ENCODE measurements around the gene EML3. TPM values are rescaled to one million over a fixed set of nuclear protein-coding genes. Genes with fewer than 3 reads are reported as not detected.

EML3 gene
- total and polyA plus RNA-seq, 12 donors: 7.7 to 50.4 (median 16.2) TPM

GRCh38 chr11:62603072-62603408, 9.5 kb downstream of the EML3 start:
- no peak for DNase-seq
- peaks cover 17 to 49% (median 41%) of the 10 kb centered on the region in 9 donors for H3K4me1 ChIP-seq
- H3K9me3 ChIP-seq: no peaks in the 10 kb centered on the region
- H3K27me3 ChIP-seq: no peaks in the 10 kb centered on the region
- no peak for TF ChIP-seq CTCF (IDR thresholded peaks at IDR 0.05)
- no peak for ATAC-seq
- H3K36me3 ChIP-seq: peaks cover 0 to 58% (median 9%) of the 10 kb centered on the region in 9 donors
- intact Hi-C loops (cut with DNase I): loop anchor here in 2 of 10 donors (5.0 to 10.0 kb wide), 2 partner anchors 64 to 232 kb away; partner anchors contain the start of genes C11orf98 (in 1 of the 2), CSKMT (in 1 of the 2), STX5 (in 1 of the 2) and TEX54 (in 1 of the 2)
- H3K4me3 ChIP-seq: peak overlapping the region in 8 of 10 donors; percentile 73 to 100 (median 95)
- WGBS, 2 donors: 55% methylated on average over 13 of the region's 13 CpGs
- H3K27ac ChIP-seq: peak overlapping the region in 9 of 10 donors; percentile 84 to 99 (median 97)

DNA sequence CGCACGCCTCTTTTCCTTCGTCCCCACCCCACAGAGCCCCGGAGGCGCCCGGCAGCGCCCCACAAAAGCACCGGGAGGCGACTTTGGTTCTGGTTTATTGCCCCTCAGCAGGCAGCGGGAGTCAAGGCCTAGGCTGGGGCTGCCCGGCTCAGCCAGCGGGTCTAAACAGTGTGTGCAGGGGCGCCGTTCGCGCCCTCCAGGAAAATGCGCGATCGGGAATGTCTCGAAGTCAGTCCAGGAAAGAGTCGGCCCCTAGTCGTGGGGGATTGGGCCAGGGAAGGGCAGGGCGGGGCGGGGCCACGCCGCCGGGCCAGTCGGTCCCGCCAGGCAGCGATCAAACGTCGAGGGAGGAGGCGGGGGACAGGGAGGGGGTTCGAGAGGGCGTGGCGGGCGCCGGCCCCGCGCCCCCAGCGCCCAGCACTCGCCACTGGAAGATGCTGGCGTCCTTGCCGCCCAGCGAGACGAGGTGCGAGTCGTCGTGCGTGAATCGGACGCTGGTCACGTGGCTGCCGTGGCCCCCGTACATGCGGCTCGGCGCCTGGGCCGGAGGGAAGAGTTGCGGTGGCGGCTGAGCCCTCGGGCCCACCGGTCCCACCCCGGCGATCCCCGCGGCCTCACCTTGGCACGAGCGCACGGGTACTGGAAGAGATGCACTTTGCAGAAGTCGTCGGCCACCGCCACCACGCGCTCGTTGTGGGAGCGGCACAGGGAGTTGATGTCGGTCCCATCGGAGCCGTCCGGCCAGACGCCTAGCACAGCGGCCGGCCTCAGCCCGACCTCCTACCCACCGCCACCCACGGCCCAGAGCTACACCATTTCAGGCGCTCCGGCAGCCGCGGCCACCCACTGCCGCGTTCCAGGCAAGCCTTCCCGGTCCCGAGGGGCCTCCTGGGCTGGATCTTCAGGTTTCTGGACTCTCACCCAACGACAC, 10.2 kb downstream of the EML3 start:
- peak overlapping the region; percentile 51 to 99 (median 97) for H3K27ac ChIP-seq
- H3K9me3 ChIP-seq: no peaks in the 10 kb centered on the region
- H3K27me3 ChIP-seq: no peaks in the 10 kb centered on the region
- ATAC-seq: peak; percentile 22 to 77 (median 57)
- intact Hi-C loops (cut with DNase I): loop anchor here in 2 of 10 donors (5.0 to 10.0 kb wide), 2 partner anchors 65 to 232 kb away; partner anchors contain the start of genes C11orf98 (in 1 of the 2), CSKMT (in 1 of the 2), STX5 (in 1 of the 2) and TEX54 (in 1 of the 2)
- peak overlapping the region; percentile 34 to 100 (median 95) for H3K4me3 ChIP-seq
- WGBS, 2 donors: 5 to 10% methylated on average over 91 to 96 of the region's 96 CpGs
- peaks cover 17 to 46% (median 43%) of the 10 kb centered on the region in 9 donors for H3K4me1 ChIP-seq
- H3K36me3 ChIP-seq: peaks cover 0 to 60% (median 16%) of the 10 kb centered on the region in 9 donors
- peak; percentile 65 to 75 for DNase-seq
- peak in 6 of 9 donors; percentile 7 to 51 (median 29) for TF ChIP-seq CTCF (IDR thresholded peaks at IDR 0.05)

GRCh38 chr11:62601372-62602140, 11.0 kb downstream of the EML3 start, which contains the start of gene MTA2:
TSS of gene MTA2 (minus strand) at chr11:62601865. CDS start at chr11:62601450, 415 bp downstream.
- no peaks in the 10 kb centered on the region for H3K27me3 ChIP-seq
- DNase-seq: peak; percentile 98
- H3K4me1 ChIP-seq: peaks cover 17 to 48% (median 43%) of the 10 kb centered on the region in 9 donors
- H3K27ac ChIP-seq: peak within 1 kb of the TSS; percentile 84 to 99 (median 97)
- 0 to 1% methylated on average over 71 to 83 of the region's 83 CpGs for WGBS, 2 donors
- ATAC-seq: peak; percentile 88 to 95 (median 90)
- H3K4me3 ChIP-seq: peak within 1 kb of the TSS; percentile 34 to 100 (median 95)
- TF ChIP-seq CTCF (IDR thresholded peaks at IDR 0.05): no peak
- no peaks in the 10 kb centered on the region for H3K9me3 ChIP-seq
- intact Hi-C loops (cut with DNase I): loop anchor here in 2 of 10 donors (1.0 to 10.0 kb wide), 3 partner anchors 11 to 233 kb away; partner anchors contain the start of genes C11orf98 (in 1 of the 2), CSKMT (in 1 of the 2), EML3 (in 1 of the 2) and STX5 (in 1 of the 2)
- peaks cover 0 to 60% (median 24%) of the 10 kb centered on the region in 9 donors for H3K36me3 ChIP-seq
